HepG2 (cell line): ENCODE measurements around the gene PDLIM4. TPM values are rescaled to one million over a fixed set of nuclear protein-coding genes. Genes with fewer than 3 reads are reported as not detected.

Experiments used
- ARHGAP35 ChIP-seq: sonication (generic); formaldehyde crosslinking; IDR thresholded peaks from 2 replicates; pipeline ENCODE4 v1.9.0; 2022; ENCODE audit warnings: mild to moderate bottlenecking, inconsistent platforms, moderate library complexity, missing genetic modification reagents, borderline replicate concordance
- ELF1 ChIP-seq: sonication (generic); formaldehyde crosslinking; IDR thresholded peaks from 2 replicates; pipeline ENCODE4 v1.4.0; 2020; ENCODE audit warnings: missing genetic modification reagents
- HNRNPLL ChIP-seq: fragments of 200-400 bp; formaldehyde crosslinking; IDR thresholded peaks from 2 replicates; pipeline ENCODE4 v1.6.1; 2017; ENCODE audit warnings: mild to moderate bottlenecking, low read depth, low read length; ENCODE audit not compliant: poor library complexity, severe bottlenecking
- LCORL ChIP-seq, 2 experiments: fragments of 450-650 bp in 1 of 2; sonication (generic) in 1 of 2; formaldehyde crosslinking in 1 of 2; IDR thresholded peaks; 2 replicates each; pipeline versions ENCODE4 v1.5.0 to v1.6.1; 2017 to 2020; ENCODE audit warnings: antibody characterized with exemption in 1 of 2, missing genetic modification reagents in 1 of 2
- MED1 ChIP-seq: sonication (generic); formaldehyde crosslinking; IDR thresholded peaks from 2 replicates; pipeline ENCODE4 v1.4.0; 2020; ENCODE audit warnings: missing genetic modification reagents
- MXI1 ChIP-seq: IDR thresholded peaks from 3 replicates; pipeline ENCODE4 v1.6.1; 2012; ENCODE audit warnings: low read depth, low read length, inconsistent platforms, borderline replicate concordance
- PITX1 ChIP-seq: sonication (generic); formaldehyde crosslinking; IDR thresholded peaks from 2 replicates; pipeline ENCODE4 v1.5.1; 2020; ENCODE audit warnings: mild to moderate bottlenecking, missing genetic modification reagents
- REPIN1 ChIP-seq: sonication (generic); formaldehyde crosslinking; IDR thresholded peaks from 2 replicates; pipeline ENCODE4 v1.8.0; 2022; ENCODE audit warnings: missing genetic modification reagents, low read depth, mild to moderate bottlenecking, borderline replicate concordance
- RORA ChIP-seq: sonication (generic); formaldehyde crosslinking; IDR thresholded peaks from 2 replicates; pipeline ENCODE4 v1.5.0; 2020; ENCODE audit warnings: mild to moderate bottlenecking, missing genetic modification reagents, moderate library complexity
- SCMH1 ChIP-seq: sonication (generic); formaldehyde crosslinking; IDR thresholded peaks from 2 replicates; pipeline ENCODE4 v1.9.0; 2021; ENCODE audit warnings: missing genetic modification reagents, mild to moderate bottlenecking, borderline replicate concordance
- ZBTB2 ChIP-seq: sonication (generic); formaldehyde crosslinking; IDR thresholded peaks from 2 replicates; pipeline ENCODE4 v1.8.0; 2022; ENCODE audit warnings: low read depth, missing genetic modification reagents
- ZNF136 ChIP-seq: sonication (generic); formaldehyde crosslinking; IDR thresholded peaks from 2 replicates; pipeline ENCODE4 v1.8.1; 2022; ENCODE audit warnings: low read depth, mild to moderate bottlenecking, moderate library complexity, missing genetic modification reagents
- ZNF33A ChIP-seq: sonication (generic); formaldehyde crosslinking; IDR thresholded peaks from 2 replicates; pipeline ENCODE4 v1.5.1; 2020; ENCODE audit warnings: missing genetic modification reagents, mild to moderate bottlenecking, moderate library complexity, borderline replicate concordance
- ZNF407 ChIP-seq: sonication (generic); formaldehyde crosslinking; IDR thresholded peaks from one replicate; pipeline ENCODE4 v1.5.1; 2020; ENCODE audit warnings: mild to moderate bottlenecking, missing genetic modification reagents; ENCODE audit errors: not compliant biosample characterization
- ZNF530 ChIP-seq: sonication (generic); formaldehyde crosslinking; IDR thresholded peaks from 2 replicates; pipeline ENCODE4 v1.5.0; 2020; ENCODE audit warnings: low read depth, mild to moderate bottlenecking, missing genetic modification reagents
- ZNF775 ChIP-seq: sonication (generic); formaldehyde crosslinking; IDR thresholded peaks from 2 replicates; pipeline ENCODE4 v1.4.0; 2020; ENCODE audit warnings: missing genetic modification reagents, mild to moderate bottlenecking, moderate library complexity, borderline replicate concordance
- polyA plus RNA-seq, 8 experiments: library from polyadenylated mRNA; depleted of rRNA in 3 of 8; stranded (reverse) in 7 of 8; unstranded in 1 of 8; fragments of >200 nt; fragmentation: Illumina TruSeq in 4 of 8; extraction: Trizol in 4 of 8; gene quantifications; 2 replicates each; pipeline versions ENCODE4 v1.2.1 to v1.2.3, GENCODE V29; 2011 to 2016; ENCODE audit warnings: low read depth in 4 of 8, missing spikeins in 1 of 8, mixed read lengths in 1 of 8; ENCODE audit not compliant: insufficient read depth in 1 of 8
- total RNA-seq, 5 experiments: library from RNA; depleted of rRNA; stranded (reverse); fragments of >200 nt; fragmentation: Illumina TruSeq; extraction: Trizol; gene quantifications; 2 replicates each; pipeline ENCODE4 v1.2.3, GENCODE V29; 2016; ENCODE audit warnings: low read depth in 1 of 5
- TF ChIP-seq, protein P1 (sequence below): sonication (generic); formaldehyde crosslinking; IDR thresholded peaks from 2 replicates; pipeline ENCODE4 v1.5.0; 2020; ENCODE audit warnings: missing genetic modification reagents

PDLIM4 gene
- total and polyA plus RNA-seq, 2 of the 13 experiments (the other 11 are each of a cell fraction or from before 2014, with no cell fraction given), result 1.1 to 2.3 TPM

GRCh38 chr5:132293992-132294727, 36.7 kb downstream of the PDLIM4 start, which contains the start of gene SLC22A4 (continued):
- TF ChIP-seq ZNF33A (peak; percentile 92; the same call in 1 of the 2 replicates), ARHGAP35 (CRISPR knock-in tag) (peak; percentile 40), RORA (CRISPR knock-in tag) (no peak), MXI1 (peak; percentile 64; the same call in 1 of the 3 replicates), PITX1 (CRISPR knock-in tag) (no peak), MED1 (peak; percentile 30), LCORL (IDR thresholded peaks at IDR 0.05) (no peak), LCORL (CRISPR knock-in tag; IDR thresholded peaks at IDR 0.05) (no peak; the same call in 1 of the 2 replicates), HNRNPLL (peak; percentile 35), ZNF136 (CRISPR knock-in tag) (no peak), ZNF775 (no peak), ZBTB2 (CRISPR knock-in tag) (0 out of 2 replicates have a peak, but pooled peaks have one; percentile 46), ZNF407 (CRISPR knock-in tag) (no peak), ZNF530 (CRISPR knock-in tag) (no peak), SCMH1 (CRISPR knock-in tag) (no peak), ELF1 (no peak; the same call in 1 of the 2 replicates), REPIN1 (CRISPR knock-in tag) (no peak; the same call in 1 of the 2 replicates)
- TF ChIP-seq, protein P1, sequence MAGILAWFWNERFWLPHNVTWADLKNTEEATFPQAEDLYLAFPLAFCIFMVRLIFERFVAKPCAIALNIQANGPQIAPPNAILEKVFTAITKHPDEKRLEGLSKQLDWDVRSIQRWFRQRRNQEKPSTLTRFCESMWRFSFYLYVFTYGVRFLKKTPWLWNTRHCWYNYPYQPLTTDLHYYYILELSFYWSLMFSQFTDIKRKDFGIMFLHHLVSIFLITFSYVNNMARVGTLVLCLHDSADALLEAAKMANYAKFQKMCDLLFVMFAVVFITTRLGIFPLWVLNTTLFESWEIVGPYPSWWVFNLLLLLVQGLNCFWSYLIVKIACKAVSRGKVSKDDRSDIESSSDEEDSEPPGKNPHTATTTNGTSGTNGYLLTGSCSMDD (CRISPR knock-in tag), result no peak
